ENCODE data around the gene TRIM14. TPM values are rescaled to one million over a fixed set of nuclear protein-coding genes. Genes with fewer than 3 reads are reported as not detected.
A peak's percentile ranks its signal among the peaks of the same experiment; 100 is the strongest.

The TRIM14 gene
- total RNA-seq, 1 experiment from 2014 or later: 11.9 TPM

- ChIA-PET CTCF (interaction anchor here (0.5 to 1.4 kb wide), 5 partner anchors 10 to 674 kb away, joined by 3 to 13 read pairs (median 4); partner anchors contain the start of gene TRIM14), POLR2A (no interaction called here)
- no peak for TF ChIP-seq HMGXB4 (CRISPR knock-in tag; IDR thresholded peaks at IDR 0.05)
- no peak for TF ChIP-seq NFYB (CRISPR knock-in tag; conservative IDR thresholded peaks at IDR 0.05; ENCODE audit: low read depth)
- TF ChIP-seq RELA (CRISPR knock-in tag; IDR thresholded peaks at IDR 0.05; ENCODE audit: borderline replicate concordance): no peak
- TF ChIP-seq ZSCAN18 (CRISPR knock-in tag; IDR thresholded peaks at IDR 0.05): no peak
- TF ChIP-seq E2F4 (CRISPR knock-in tag; IDR thresholded peaks at IDR 0.05; ENCODE audit: borderline replicate concordance, low read depth): no peak
- TF ChIP-seq SMAD4 (CRISPR knock-in tag; IDR thresholded peaks at IDR 0.05): no peak
- no peak for TF ChIP-seq ETV6 (CRISPR knock-in tag; IDR thresholded peaks at IDR 0.05)
- TF ChIP-seq ZNF532 (CRISPR knock-in tag; IDR thresholded peaks at IDR 0.05; ENCODE audit: borderline replicate concordance): no peak
- TF ChIP-seq PREB (CRISPR knock-in tag; IDR thresholded peaks at IDR 0.05; ENCODE audit: borderline replicate concordance): no peak
- TF ChIP-seq ZNF396 (CRISPR knock-in tag; IDR thresholded peaks at IDR 0.05; ENCODE audit: borderline replicate concordance): no peak
- TF ChIP-seq CBFB (CRISPR knock-in tag; IDR thresholded peaks at IDR 0.05; ENCODE audit: low read depth): no peak
- TF ChIP-seq ZNF423 (CRISPR knock-in tag; IDR thresholded peaks at IDR 0.05): no peak
- TF ChIP-seq ELF4 (CRISPR knock-in tag; IDR thresholded peaks at IDR 0.05; ENCODE audit: low read depth): no peak
- no peak for TF ChIP-seq NFE2L1 (CRISPR knock-in tag; IDR thresholded peaks at IDR 0.05)
- TF ChIP-seq NR2C2 (CRISPR knock-in tag; IDR thresholded peaks at IDR 0.05): no peak
- Mint-ChIP-seq H3K27me3 (ENCODE audit: low read depth) (no peaks in the 10 kb centered on the region), H3K4me1 (peaks cover 18% of the 10 kb centered on the region), H3K36me3 (peaks cover 5% of the 10 kb centered on the region; the same call in 1 of the 2 replicates), H3K27ac (no peak overlapping the region), H3K4me3 (no peak overlapping the region), H3K9me3 (no peaks in the 10 kb centered on the region)
- no peak for DNase-seq (ENCODE audit: low spot score)
- peak; percentile 86 for ATAC-seq
Observed at GRCh38 chr9:98101868-98102273, 17.2 kb downstream of the TRIM14 start.

GRCh38 chr9:98101416-98101815 lies 17.6 kb downstream of the TRIM14 start:
- POLR2A ChIA-PET: no interaction called here
- H3K27ac Mint-ChIP-seq: no peak overlapping the region
- H3K4me3 Mint-ChIP-seq: no peak overlapping the region
- no peaks in the 10 kb centered on the region for H3K27me3 Mint-ChIP-seq (ENCODE audit: low read depth)
- H3K4me1 Mint-ChIP-seq: peaks cover 18% of the 10 kb centered on the region
- DNase-seq (ENCODE audit: low spot score) (no peak), ATAC-seq (no peak)
- CTCF ChIA-PET: interaction anchor here (0.5 to 1.4 kb wide), 5 partner anchors 10 to 675 kb away, joined by 3 to 13 read pairs (median 4); partner anchors contain the start of gene TRIM14
- no peaks in the 10 kb centered on the region for H3K9me3 Mint-ChIP-seq
- peaks cover 3% of the 10 kb centered on the region; the same call in 1 of the 2 replicates for H3K36me3 Mint-ChIP-seq
- TF ChIP-seq ELF4 (CRISPR knock-in tag; IDR thresholded peaks at IDR 0.05; ENCODE audit: low read depth): no peak
- no peak for TF ChIP-seq ATF2 (CRISPR knock-in tag; IDR thresholded peaks at IDR 0.05; ENCODE audit: borderline replicate concordance, low read depth)
- no peak for TF ChIP-seq CDX4 (CRISPR knock-in tag; IDR thresholded peaks at IDR 0.05; ENCODE audit: borderline replicate concordance)
- no peak for TF ChIP-seq ZNF423 (CRISPR knock-in tag; IDR thresholded peaks at IDR 0.05)
- TF ChIP-seq CREM (CRISPR knock-in tag; IDR thresholded peaks at IDR 0.05): no peak
- TF ChIP-seq JUN (CRISPR knock-in tag; IDR thresholded peaks at IDR 0.05): no peak
- no peak for TF ChIP-seq TP53 (CRISPR knock-in tag; IDR thresholded peaks at IDR 0.05)
- TF ChIP-seq NR2C2 (CRISPR knock-in tag; IDR thresholded peaks at IDR 0.05): no peak
- no peak for TF ChIP-seq IRF2 (CRISPR knock-in tag; IDR thresholded peaks at IDR 0.05; ENCODE audit: borderline replicate concordance, low read depth)
- TF ChIP-seq ATF3 (CRISPR knock-in tag; conservative IDR thresholded peaks at IDR 0.05): no peak
- TF ChIP-seq SP1 (CRISPR knock-in tag; conservative IDR thresholded peaks at IDR 0.05): no peak
- TF ChIP-seq CBFB (CRISPR knock-in tag; IDR thresholded peaks at IDR 0.05; ENCODE audit: low read depth): no peak

Measured in WTC11 (cell line).